HG03432 (cell line): ENCODE data around the gene ELF1.
"Not testable (repeated sequence)": the region's sequence is repeated elsewhere in the genome, so short reads cannot be mapped to it uniquely, and the experiment has no call there.

Experiments
- ATAC-seq: cut with Tn5 transposase; IDR thresholded peaks from one replicate; pipeline ENCODE4 v1.9.1; 2021; ENCODE audit warnings: mild to moderate bottlenecking, moderate library complexity; ENCODE audit not compliant: unreplicated experiment

Gene ELF1

GRCh38 chr13:40908546-40908945 lies 110.6 kb downstream of the ELF1 start:
- ATAC-seq = no peak

- not testable (repeated sequence) for ATAC-seq
Observed at GRCh38 chr13:40901032-40901431, 118.1 kb downstream of the ELF1 start.

GRCh38 chr13:40900568-40900967 lies 118.5 kb downstream of the ELF1 start:
- ATAC-seq = not testable (repeated sequence)

GRCh38 chr13:40897053-40897452 lies 122.1 kb downstream of the ELF1 start:
- ATAC-seq = no peak

GRCh38 chr13:40895227-40896184 lies 123.6 kb downstream of the ELF1 start:
- ATAC-seq = no peak

- ATAC-seq = not testable (repeated sequence)
Observed at GRCh38 chr13:40893573-40893972, 125.5 kb downstream of the ELF1 start.

- no peak for ATAC-seq
Observed at GRCh38 chr13:40886017-40886416, 133.1 kb downstream of the ELF1 start.

- not testable (repeated sequence) for ATAC-seq
Observed at GRCh38 chr13:40884175-40884574, 134.9 kb downstream of the ELF1 start.
